PC-9 (cell line): ENCODE measurements around the gene TLE5. TPM values are rescaled to one million over a fixed set of nuclear protein-coding genes. Genes with fewer than 3 reads are reported as not detected.
"Not testable (repeated sequence)": the region's sequence is repeated elsewhere in the genome, so short reads cannot be mapped to it uniquely, and the experiment has no call there.

Experiments used
- BruUV-seq: library from RNA; stranded (reverse); fragments of 400-500 nt; replicated peaks from 2 replicates; lab custom pipeline; 2021; lab: Mats Ljungman, UMichigan
- CTCF ChIA-PET: fragments of 300-600 bp; sonication (Branson Sonifier 250); formaldehyde crosslinking; loops from one replicate; lab custom pipeline; 2022; ENCODE audit warnings: antibody characterized with exemption; lab: Charles Lee
- POLR2A ChIA-PET: fragments of 300-600 bp; sonication (Branson Sonifier 250); formaldehyde crosslinking; loops from one replicate; lab custom pipeline; 2022; ENCODE audit warnings: antibody characterized with exemption; ENCODE audit not compliant: unreplicated experiment; lab: Charles Lee
- DNase-seq, 2 experiments: peaks; one replicate each; pipeline versions ENCODE4 v3.0.0 to v3.0.0-alpha.2; 2015 to 2022; ENCODE audit warnings: mixed read lengths in 1 of 2
- H2AFZ ChIP-seq: fragments of 200-600 bp; sonication (generic); 2 replicates; pipeline ENCODE4 v1.8.1; 2017; ENCODE audit warnings: antibody characterized with exemption
- H3F3A ChIP-seq: fragments of 200-600 bp; sonication (generic); 2 replicates; pipeline ENCODE4 v1.8.1; 2017; ENCODE audit warnings: antibody characterized with exemption, mild to moderate bottlenecking, low read depth; ENCODE audit not compliant: insufficient read depth
- H3K27ac ChIP-seq: fragments of 200-600 bp; sonication (generic); 2 replicates; pipeline ENCODE4 v1.6.1; 2016; ENCODE audit warnings: mixed run types
- H3K27me3 ChIP-seq: fragments of 200-600 bp; sonication (generic); 2 replicates; pipeline ENCODE4 v1.6.1; 2016; ENCODE audit warnings: low read depth, mixed run types; ENCODE audit not compliant: insufficient read depth
- H3K36me3 ChIP-seq: fragments of 200-600 bp; sonication (generic); 2 replicates; pipeline ENCODE4 v1.6.1; 2016; ENCODE audit warnings: low read depth, mixed run types
- H3K4me1 ChIP-seq: fragments of 200-600 bp; sonication (generic); replicated peaks from 2 replicates; pipeline ENCODE4 v1.6.1; 2016; ENCODE audit warnings: mixed run types; ENCODE audit not compliant: insufficient read depth
- H3K4me2 ChIP-seq: fragments of 200-600 bp; sonication (generic); 2 replicates; pipeline ENCODE4 v1.6.1; 2017; ENCODE audit warnings: mixed run types
- H3K4me3 ChIP-seq: fragments of 200-600 bp; sonication (generic); 2 replicates; pipeline ENCODE4 v1.6.1; 2016; ENCODE audit warnings: mixed run types
- H3K79me2 ChIP-seq: fragments of 200-600 bp; sonication (generic); 2 replicates; pipeline ENCODE4 v1.6.1; 2017; ENCODE audit warnings: low read depth, mixed run types
- H3K9me2 ChIP-seq: fragments of 200-600 bp; sonication (generic); 2 replicates; pipeline ENCODE4 v1.8.1; 2017; ENCODE audit warnings: mild to moderate bottlenecking; ENCODE audit not compliant: insufficient read depth
- H3K9me3 ChIP-seq: fragments of 200-600 bp; sonication (generic); 2 replicates; pipeline ENCODE4 v1.8.1; 2016; ENCODE audit warnings: low read depth; ENCODE audit not compliant: insufficient read depth
- H4K20me1 ChIP-seq: fragments of 200-600 bp; sonication (generic); 2 replicates; pipeline ENCODE4 v1.8.1; 2017; ENCODE audit not compliant: insufficient read depth
- CTCF ChIP-seq: fragments of 200-600 bp; sonication (generic); conservative IDR thresholded peaks from 2 replicates; pipeline ENCODE4 v1.6.1; 2017; ENCODE audit warnings: mixed run types, antibody characterized with exemption, mild to moderate bottlenecking, moderate library complexity
- EZH2 ChIP-seq: fragments of 200-600 bp; sonication (generic); IDR thresholded peaks from 2 replicates; pipeline ENCODE4 v1.8.0; 2017; ENCODE audit warnings: antibody characterized with exemption, low read depth
- intact Hi-C: fragments of 100-400 bp; cut with micrococcal nuclease; formaldehyde crosslinking; loops from one replicate; pipeline ENCODE4 v1.10.0; 2022; ENCODE audit not compliant: unreplicated experiment
- total RNA-seq: library from RNA; stranded (reverse); gene quantifications from 2 replicates; pipeline ENCODE4 v1.2.3, GENCODE V29; 2021

TLE5 gene
- total RNA-seq, 1 experiment from 2014 or later, result 217 TPM

GRCh38 chr19:3053780-3054179 lies 8.5 kb downstream of the TLE5 start:
- Histone ChIP-seq H4K20me1 (no peaks in the 10 kb centered on the region; the same call in 1 of the 2 replicates), H3K27me3 (no peaks in the 10 kb centered on the region), H3K4me2 (no peak overlapping the region), H3K79me2 (no peaks in the 10 kb centered on the region), H3K4me1 (peaks cover 18% of the 10 kb centered on the region), H2AFZ (no peak overlapping the region), H3F3A (peaks cover 25% of the 10 kb centered on the region; the same call in 1 of the 2 replicates), H3K9me3 (no peaks in the 10 kb centered on the region), H3K4me3 (no peak overlapping the region), H3K27ac (no peak overlapping the region), H3K9me2 (no peaks in the 10 kb centered on the region), H3K36me3 (no peaks in the 10 kb centered on the region)
- intact Hi-C loops, result no loop called here
- ChIA-PET POLR2A (no interaction called here), CTCF (no interaction called here)
- no peak for TF ChIP-seq CTCF
- no peak for TF ChIP-seq EZH2
- no peak for DNase-seq
- no TSS peak for BruUV-seq

GRCh38 chr19:3053218-3053621 lies 9.1 kb downstream of the TLE5 start:
- Histone ChIP-seq H2AFZ (no peak overlapping the region), H3K27ac (no peak overlapping the region), H3K9me2 (no peaks in the 10 kb centered on the region), H4K20me1 (no peaks in the 10 kb centered on the region), H3K4me2 (no peak overlapping the region), H3K27me3 (no peaks in the 10 kb centered on the region), H3F3A (peaks cover 23% of the 10 kb centered on the region; the same call in 1 of the 2 replicates), H3K9me3 (no peaks in the 10 kb centered on the region), H3K4me1 (peaks cover 18% of the 10 kb centered on the region), H3K36me3 (no peaks in the 10 kb centered on the region), H3K4me3 (no peak overlapping the region), H3K79me2 (no peaks in the 10 kb centered on the region)
- ChIA-PET CTCF (no interaction called here), POLR2A (no interaction called here)
- TF ChIP-seq CTCF, result no peak
- no peak for TF ChIP-seq EZH2
- TSS peak; percentile 80 for BruUV-seq
- intact Hi-C loops, result no loop called here
- DNase-seq, result no peak

GRCh38 chr19:3050016-3050415 lies 12.3 kb downstream of the TLE5 start:
- H3K4me1 ChIP-seq, CTCF ChIA-PET: not testable (repeated sequence)

GRCh38 chr19:3049089-3049488 lies 13.2 kb downstream of the TLE5 start:
- H3K79me2 ChIP-seq, result no peaks in the 10 kb centered on the region
- H3K9me2 ChIP-seq, result no peaks in the 10 kb centered on the region
- no peak overlapping the region for H2AFZ ChIP-seq
- TF ChIP-seq EZH2, result no peak
- TF ChIP-seq CTCF, result no peak
- H3K27ac ChIP-seq, result no peak overlapping the region
- intact Hi-C loops, result no loop called here
- ChIA-PET CTCF (no interaction called here), POLR2A (no interaction called here)
- no peaks in the 10 kb centered on the region for H3K9me3 ChIP-seq
- no peak for DNase-seq
- no peaks in the 10 kb centered on the region for H3K36me3 ChIP-seq
- H3K4me2 ChIP-seq, result no peak overlapping the region
- H4K20me1 ChIP-seq, result no peaks in the 10 kb centered on the region
- no TSS peak for BruUV-seq
- H3F3A ChIP-seq, result no peaks in the 10 kb centered on the region
- no peak overlapping the region for H3K4me3 ChIP-seq
- H3K27me3 ChIP-seq, result no peaks in the 10 kb centered on the region
- H3K4me1 ChIP-seq, result no peaks in the 10 kb centered on the region

More at GRCh38 chr19:3050016-3050415, 12.3 kb downstream of the TLE5 start:
- H4K20me1 ChIP-seq, BruUV-seq, H3K9me3 ChIP-seq, intact Hi-C loops, H3K4me3 ChIP-seq, DNase-seq, POLR2A ChIA-PET, H3F3A ChIP-seq, H3K36me3 ChIP-seq, H3K27me3 ChIP-seq, H3K4me2 ChIP-seq, H3K79me2 ChIP-seq, H3K9me2 ChIP-seq, H3K27ac ChIP-seq, H2AFZ ChIP-seq: not testable (repeated sequence)
